ENCODE measurements around the gene MMRN1. TPM values are rescaled to one million over a fixed set of nuclear protein-coding genes. Genes with fewer than 3 reads are reported as not detected.
A peak's percentile ranks its signal among the peaks of the same experiment; 100 is the strongest.

Gene MMRN1
- total RNA-seq, result under 1 TPM; 0.05 to 0.10 TPM

DNA sequence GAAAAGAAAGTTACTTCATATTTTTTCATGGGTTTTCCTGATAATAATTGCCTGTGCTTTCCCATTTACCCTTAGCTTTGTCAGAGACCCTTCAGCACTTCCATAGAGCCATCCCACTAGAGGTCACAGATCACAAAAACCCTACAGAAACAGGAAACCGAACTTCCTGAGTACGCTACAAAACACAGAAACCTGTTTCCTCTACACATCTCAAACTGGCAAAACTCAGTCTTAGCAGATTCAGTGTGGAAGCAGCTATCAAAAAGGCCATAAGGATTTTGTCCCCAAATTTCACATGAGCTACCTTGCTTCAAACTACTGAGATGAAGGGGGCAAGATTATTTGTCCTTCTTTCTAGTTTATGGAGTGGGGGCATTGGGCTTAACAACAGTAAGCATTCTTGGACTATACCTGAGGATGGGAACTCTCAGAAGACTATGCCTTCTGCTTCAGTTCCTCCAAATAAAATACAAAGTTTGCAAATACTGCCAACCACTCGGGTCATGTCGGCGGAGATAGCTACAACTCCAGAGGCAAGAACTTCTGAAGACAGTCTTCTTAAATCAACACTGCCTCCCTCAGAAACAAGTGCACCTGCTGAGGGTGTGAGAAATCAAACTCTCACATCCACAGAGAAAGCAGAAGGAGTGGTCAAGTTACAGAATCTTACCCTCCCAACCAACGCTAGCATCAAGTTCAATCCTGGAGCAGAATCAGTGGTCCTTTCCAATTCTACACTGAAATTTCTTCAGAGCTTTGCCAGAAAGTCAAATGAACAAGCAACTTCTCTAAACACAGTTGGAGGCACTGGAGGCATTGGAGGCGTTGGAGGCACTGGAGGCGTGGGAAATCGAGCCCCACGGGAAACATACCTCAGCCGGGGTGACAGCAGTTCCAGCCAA lies at the start of gene MMRN1:
Gene MMRN1, plus strand, starts transcription at position 206 of the 902 bp plus-strand sequence. Its CDS starts 118 bp downstream, at position 324.
- H3K4me1 Mint-ChIP-seq (ENCODE audit: low read depth), result peaks cover 16% of the 10 kb centered on the region
- H3K27ac Mint-ChIP-seq, result peak within 1 kb of the TSS; percentile 57
- peak; percentile 7 for DNase-seq
- H3K4me3 Mint-ChIP-seq, result peak within 1 kb of the TSS; percentile 59
- no peaks in the 10 kb centered on the region for H3K27me3 Mint-ChIP-seq (ENCODE audit: low read depth)
- no peaks in the 10 kb centered on the region for H3K36me3 Mint-ChIP-seq (ENCODE audit: low read depth)
- CTCF ChIA-PET, result interaction anchor here (0.7 kb wide), 1 partner anchor 254 kb away, joined by 3 read pairs; no protein-coding TSS in a partner anchor
- no peaks in the 10 kb centered on the region for H3K9me3 Mint-ChIP-seq
- intact Hi-C loops (cut with micrococcal nuclease), result loop anchor here (2.0 kb wide), 1 partner anchor 58 kb away; the partner anchor contains the start of gene SNCA

- DNase-seq, result no peak
- Mint-ChIP-seq H3K9me3 (peaks cover 9% of the 10 kb centered on the region), H3K4me3 (no peak overlapping the region), H3K27me3 (ENCODE audit: low read depth) (no peaks in the 10 kb centered on the region), H3K36me3 (ENCODE audit: low read depth) (no peaks in the 10 kb centered on the region), H3K4me1 (ENCODE audit: low read depth) (no peaks in the 10 kb centered on the region), H3K27ac (no peak overlapping the region)
- CTCF ChIA-PET, result no interaction called here
- intact Hi-C loops (cut with micrococcal nuclease), result no loop called here
Observed at GRCh38 chr4:89847571-89848325, 46.9 kb upstream of the MMRN1 start.

GRCh38 chr4:89855236-89855635 lies 39.4 kb upstream of the MMRN1 start:
- no peak overlapping the region for H3K27ac Mint-ChIP-seq
- CTCF ChIA-PET, result no interaction called here

GRCh38 chr4:89860971-89861370 lies 33.7 kb upstream of the MMRN1 start:
- intact Hi-C loops (cut with micrococcal nuclease), result no loop called here
- no peak for DNase-seq
- H3K27me3 Mint-ChIP-seq (ENCODE audit: low read depth), result peaks cover 2% of the 10 kb centered on the region
- H3K4me3 Mint-ChIP-seq, result no peak overlapping the region
- no peaks in the 10 kb centered on the region for H3K9me3 Mint-ChIP-seq
- H3K27ac Mint-ChIP-seq, result no peak overlapping the region
- no peaks in the 10 kb centered on the region for H3K4me1 Mint-ChIP-seq (ENCODE audit: low read depth)
- CTCF ChIA-PET, result interaction anchor here (0.7 kb wide), 1 partner anchor 10 kb away, joined by 3 read pairs; no protein-coding TSS in a partner anchor
- no peaks in the 10 kb centered on the region for H3K36me3 Mint-ChIP-seq (ENCODE audit: low read depth)

More at GRCh38 chr4:89855236-89855635, 39.4 kb upstream of the MMRN1 start:
- no peaks in the 10 kb centered on the region for H3K4me1 Mint-ChIP-seq (ENCODE audit: low read depth)
- H3K36me3 Mint-ChIP-seq (ENCODE audit: low read depth), result no peaks in the 10 kb centered on the region
- H3K9me3 Mint-ChIP-seq, result peaks cover 4% of the 10 kb centered on the region
- H3K4me3 Mint-ChIP-seq, result no peak overlapping the region
- no peak for DNase-seq
- intact Hi-C loops (cut with micrococcal nuclease), result no loop called here
- H3K27me3 Mint-ChIP-seq (ENCODE audit: low read depth), result no peaks in the 10 kb centered on the region

DNA sequence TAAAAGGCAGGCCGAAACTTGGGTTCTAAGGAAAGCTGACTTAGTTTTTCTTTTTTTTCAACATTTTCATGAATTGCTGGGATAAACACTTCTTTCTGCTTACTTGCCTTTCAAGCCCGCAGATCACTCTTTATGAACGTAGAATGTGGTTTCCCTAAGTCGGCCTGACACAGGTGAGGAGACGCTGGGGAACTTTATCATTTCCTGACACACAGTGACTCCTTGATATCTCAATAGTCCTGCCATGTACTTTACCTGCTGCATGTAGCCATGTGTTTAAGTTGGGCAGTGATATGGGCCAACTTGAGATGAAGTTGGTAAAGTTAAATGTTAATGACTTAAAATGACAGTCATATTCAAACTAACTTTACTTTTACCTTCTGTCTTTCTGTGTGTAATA lies 31.1 kb upstream of the MMRN1 start:
- CTCF ChIA-PET, result no interaction called here
- H3K27ac Mint-ChIP-seq, result no peak overlapping the region
- H3K27me3 Mint-ChIP-seq (ENCODE audit: low read depth), result peaks cover 2% of the 10 kb centered on the region
- intact Hi-C loops (cut with micrococcal nuclease), result no loop called here
- H3K4me3 Mint-ChIP-seq, result no peak overlapping the region
- H3K4me1 Mint-ChIP-seq (ENCODE audit: low read depth), result no peaks in the 10 kb centered on the region
- DNase-seq, result no peak
- H3K36me3 Mint-ChIP-seq (ENCODE audit: low read depth), result no peaks in the 10 kb centered on the region
- no peaks in the 10 kb centered on the region for H3K9me3 Mint-ChIP-seq

DNA sequence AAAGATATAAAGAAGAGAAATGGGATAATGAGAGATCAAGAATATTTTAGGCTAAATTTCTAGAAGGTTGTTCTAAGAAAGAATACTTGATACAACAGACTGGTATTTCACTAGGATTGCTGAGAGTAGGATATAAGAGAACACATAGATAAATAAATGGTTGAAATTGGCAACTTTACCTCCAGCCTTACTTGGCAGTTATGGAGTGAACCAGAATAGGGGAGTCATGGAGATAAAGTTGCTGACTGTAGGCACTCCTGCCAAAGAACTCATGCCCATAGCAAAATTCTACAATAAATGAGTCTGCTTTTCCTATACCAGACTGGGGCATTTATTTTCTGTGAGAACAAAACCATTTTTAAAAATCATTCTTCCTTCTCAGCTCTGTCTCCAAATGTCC lies 26.4 kb upstream of the MMRN1 start:
- no peaks in the 10 kb centered on the region for H3K4me1 Mint-ChIP-seq (ENCODE audit: low read depth)
- CTCF ChIA-PET, result interaction anchor here (1.2 to 1.4 kb wide), 2 partner anchors 71 to 211 kb away, joined by 3 read pairs; no protein-coding TSS in a partner anchor
- DNase-seq, result no peak
- peaks cover 2% of the 10 kb centered on the region for H3K27me3 Mint-ChIP-seq (ENCODE audit: low read depth)
- H3K4me3 Mint-ChIP-seq, result no peak overlapping the region
- no peaks in the 10 kb centered on the region for H3K9me3 Mint-ChIP-seq
- intact Hi-C loops (cut with micrococcal nuclease), result loop anchor here (2.0 kb wide), 1 partner anchor 209 kb away; no protein-coding TSS in a partner anchor
- no peak overlapping the region for H3K27ac Mint-ChIP-seq
- H3K36me3 Mint-ChIP-seq (ENCODE audit: low read depth), result no peaks in the 10 kb centered on the region

- intact Hi-C loops (cut with micrococcal nuclease), result loop anchor here (2.0 kb wide), 1 partner anchor 210 kb away; no protein-coding TSS in a partner anchor
Observed at GRCh38 chr4:89868999-89869589, 25.6 kb upstream of the MMRN1 start.

DNA sequence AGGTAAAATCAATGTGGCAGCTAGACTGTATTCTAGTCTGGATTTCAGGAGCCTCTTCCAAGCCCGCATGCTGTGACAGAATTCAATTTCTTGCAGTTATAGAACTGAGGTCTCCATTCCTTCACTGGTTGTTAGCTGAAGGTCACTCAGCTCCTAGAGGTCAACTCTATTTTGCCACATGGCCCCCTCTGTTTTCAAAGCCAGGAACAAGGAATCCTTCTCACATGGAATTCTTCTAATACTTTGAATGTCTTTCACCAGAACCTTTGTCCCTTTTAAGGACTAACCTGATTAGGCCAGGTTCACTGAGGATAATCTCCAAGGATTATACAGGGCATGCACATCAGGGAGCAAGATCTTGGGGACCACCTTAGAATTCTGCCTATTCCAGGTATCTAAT lies 23.4 kb upstream of the MMRN1 start:
- H3K4me1 Mint-ChIP-seq (ENCODE audit: low read depth), result peaks cover 1% of the 10 kb centered on the region
- no peak for DNase-seq
- no peak overlapping the region for H3K27ac Mint-ChIP-seq
- H3K9me3 Mint-ChIP-seq, result no peaks in the 10 kb centered on the region
- intact Hi-C loops (cut with micrococcal nuclease), result no loop called here
- no peaks in the 10 kb centered on the region for H3K27me3 Mint-ChIP-seq (ENCODE audit: low read depth)
- CTCF ChIA-PET, result interaction anchor here (0.5 to 1.2 kb wide), 2 partner anchors 11 to 214 kb away, joined by 3 to 4 read pairs; no protein-coding TSS in a partner anchor
- no peaks in the 10 kb centered on the region for H3K36me3 Mint-ChIP-seq (ENCODE audit: low read depth)
- H3K4me3 Mint-ChIP-seq, result no peak overlapping the region

More at GRCh38 chr4:89868999-89869589, 25.6 kb upstream of the MMRN1 start:
- Mint-ChIP-seq H3K36me3 (ENCODE audit: low read depth) (no peaks in the 10 kb centered on the region), H3K4me1 (ENCODE audit: low read depth) (no peaks in the 10 kb centered on the region), H3K4me3 (no peak overlapping the region), H3K9me3 (no peaks in the 10 kb centered on the region), H3K27me3 (ENCODE audit: low read depth) (peaks cover 2% of the 10 kb centered on the region), H3K27ac (no peak overlapping the region)
- CTCF ChIA-PET, result interaction anchor here (1.2 to 1.4 kb wide), 2 partner anchors 72 to 211 kb away, joined by 3 read pairs; no protein-coding TSS in a partner anchor
- DNase-seq, result no peak

GRCh38 chr4:89876548-89876947 lies 18.1 kb upstream of the MMRN1 start:
- intact Hi-C loops (cut with micrococcal nuclease), result no loop called here
- Mint-ChIP-seq H3K27me3 (ENCODE audit: low read depth) (no peaks in the 10 kb centered on the region), H3K27ac (no peak overlapping the region), H3K9me3 (no peaks in the 10 kb centered on the region), H3K4me1 (ENCODE audit: low read depth) (peaks cover 7% of the 10 kb centered on the region), H3K36me3 (ENCODE audit: low read depth) (no peaks in the 10 kb centered on the region), H3K4me3 (no peak overlapping the region)
- CTCF ChIA-PET, result no interaction called here
- no peak for DNase-seq

- Mint-ChIP-seq H3K4me1 (ENCODE audit: low read depth) (peaks cover 7% of the 10 kb centered on the region), H3K9me3 (no peaks in the 10 kb centered on the region), H3K27ac (no peak overlapping the region), H3K27me3 (ENCODE audit: low read depth) (no peaks in the 10 kb centered on the region), H3K4me3 (no peak overlapping the region), H3K36me3 (ENCODE audit: low read depth) (no peaks in the 10 kb centered on the region)
- no peak for DNase-seq
- intact Hi-C loops (cut with micrococcal nuclease), result no loop called here
- CTCF ChIA-PET, result interaction anchor here (0.5 to 1.5 kb wide), 2 partner anchors 221 to 1550 kb away, joined by 3 to 4 read pairs; no protein-coding TSS in a partner anchor
Observed at GRCh38 chr4:89878611-89879010, 16.0 kb upstream of the MMRN1 start.

GRCh38 chr4:89879215-89879614 lies 15.4 kb upstream of the MMRN1 start:
- H3K9me3 Mint-ChIP-seq, result no peaks in the 10 kb centered on the region

GRCh38 chr4:89889289-89889688 lies 5.4 kb upstream of the MMRN1 start:
- CTCF ChIA-PET, result no interaction called here
- intact Hi-C loops (cut with micrococcal nuclease), result no loop called here
- Mint-ChIP-seq H3K27ac (no peak overlapping the region), H3K27me3 (ENCODE audit: low read depth) (no peaks in the 10 kb centered on the region), H3K9me3 (no peaks in the 10 kb centered on the region), H3K4me3 (no peak overlapping the region), H3K4me1 (ENCODE audit: low read depth) (peaks cover 2% of the 10 kb centered on the region), H3K36me3 (ENCODE audit: low read depth) (no peaks in the 10 kb centered on the region)
- DNase-seq, result no peak

More at GRCh38 chr4:89879215-89879614, 15.4 kb upstream of the MMRN1 start:
- intact Hi-C loops (cut with micrococcal nuclease), result no loop called here
- H3K4me3 Mint-ChIP-seq, result no peak overlapping the region
- H3K36me3 Mint-ChIP-seq (ENCODE audit: low read depth), result no peaks in the 10 kb centered on the region
- DNase-seq, result no peak
- CTCF ChIA-PET, result interaction anchor here (0.5 to 1.5 kb wide), 2 partner anchors 222 to 1550 kb away, joined by 3 to 4 read pairs; no protein-coding TSS in a partner anchor
- H3K27me3 Mint-ChIP-seq (ENCODE audit: low read depth), result no peaks in the 10 kb centered on the region
- H3K27ac Mint-ChIP-seq, result no peak overlapping the region
- peaks cover 7% of the 10 kb centered on the region for H3K4me1 Mint-ChIP-seq (ENCODE audit: low read depth)
